Upper lobe of left lung (tissue), 6 donors: Measurements from ENCODE around the gene ZNF134. TPM values are rescaled to one million over a fixed set of nuclear protein-coding genes. Genes with fewer than 3 reads are reported as not detected.

Experiments used
- ATAC-seq, 2 donors: fragments of 200-7000 bp; cut with Tn5 transposase; one replicate each; pipeline ENCODE4 v1.9.1; 2022; ENCODE audit warnings: mild to moderate bottlenecking in 2 of 2, moderate library complexity in 2 of 2; ENCODE audit not compliant: low FRiP score in 2 of 2
- DNase-seq, 2 donors: peaks; one replicate each; pipeline ENCODE4 v3.0.0-alpha.2; 2019 to 2020
- H3K27ac ChIP-seq, 4 donors: fragments of 200-600 bp; sonication (generic); one replicate each; pipeline ENCODE4 v1.5.1; 2016 to 2019
- H3K27me3 ChIP-seq, 4 donors: fragments of 200-600 bp; sonication (generic); one replicate each; pipeline ENCODE4 v1.5.1; 2017 to 2019
- H3K36me3 ChIP-seq, 4 donors: fragments of 200-600 bp; sonication (generic); one replicate each; pipeline ENCODE4 v1.5.1; 2016 to 2019
- H3K4me1 ChIP-seq, 4 donors: fragments of 200-600 bp; sonication (generic); one replicate each; pipeline ENCODE4 v1.5.1; 2018 to 2019
- H3K4me3 ChIP-seq, 4 donors: fragments of 200-600 bp; sonication (generic); one replicate each; pipeline ENCODE4 v1.5.1; 2017 to 2019; ENCODE audit warnings: mild to moderate bottlenecking in 2 of 4, moderate library complexity in 1 of 4
- H3K9me3 ChIP-seq, 4 donors: fragments of 200-600 bp; sonication (generic); one replicate each; pipeline ENCODE4 v1.5.1; 2018 to 2019
- CTCF ChIP-seq, 6 experiments: fragments of 450-650 bp in 4 of 6; fragments of 200-600 bp in 2 of 6; sonication (generic) in 2 of 6; IDR thresholded peaks; one replicate each; pipeline ENCODE4 v1.5.1; 2016 to 2019; ENCODE audit warnings: antibody characterized with exemption in 6 of 6
- EP300 ChIP-seq, 4 donors: sonication (generic); formaldehyde crosslinking; IDR thresholded peaks; one replicate each; pipeline ENCODE4 v1.5.1; 2017; ENCODE audit warnings: antibody characterized with exemption in 4 of 4, control low read depth in 2 of 4
- POLR2A ChIP-seq, 4 donors: fragments of 450-650 bp; IDR thresholded peaks; one replicate each; pipeline ENCODE4 v1.5.1; 2016 to 2017; ENCODE audit warnings: antibody characterized with exemption in 4 of 4, mild to moderate bottlenecking in 2 of 4
- POLR2AphosphoS5 ChIP-seq, 2 donors: sonication (generic); formaldehyde crosslinking; IDR thresholded peaks; one replicate each; pipeline ENCODE4 v1.5.1; 2017; ENCODE audit warnings: antibody characterized with exemption in 2 of 2
- WGBS, 2 donors: methylation state at CpG; one replicate each; pipeline ENCODE4 v1.1.5; 2017 to 2018; 5-methylcytosine and 5-hydroxymethylcytosine counted together
- total RNA-seq, 6 donors: library from RNA; depleted of rRNA in 4 of 6; stranded (reverse); fragments of >200 nt in 4 of 6; gene quantifications; one replicate each; pipeline versions ENCODE4 v1.1.0 to v1.2.1, GENCODE V29; 2016 to 2021
- donor health status: DM: no; HTN: no; CAD: no; lungs with moderate emphysema.
- donor health status: DM: no; HTN: yes; CAD: no; lungs with severe emphysema.

Gene ZNF134
- total RNA-seq, 6 donors from 2014 or later = 11.5 to 18.5 (median 16.1) TPM

- H3K4me1 ChIP-seq = no peaks in the 10 kb centered on the region
- H3K27ac ChIP-seq = no peak overlapping the region
- DNase-seq (no peak), ATAC-seq (no peak)
- H3K27me3 ChIP-seq = no peaks in the 10 kb centered on the region
- H3K36me3 ChIP-seq = no peaks in the 10 kb centered on the region
- WGBS, 2 donors = 94 to 96% methylated on average over 1 of the region's 1 CpG
- peaks cover 0 to 5% (median 3%) of the 10 kb centered on the region in 4 donors for H3K9me3 ChIP-seq
- no peak for TF ChIP-seq EP300 (IDR thresholded peaks at IDR 0.05)
- TF ChIP-seq CTCF (IDR thresholded peaks at IDR 0.05) = no peak
- no peak for TF ChIP-seq POLR2AphosphoS5 (IDR thresholded peaks at IDR 0.05)
- TF ChIP-seq POLR2A (IDR thresholded peaks at IDR 0.05) = no peak
- no peak overlapping the region for H3K4me3 ChIP-seq
Observed at GRCh38 chr19:57655443-57655842, 41.4 kb downstream of the ZNF134 start.

- Histone ChIP-seq H3K4me1 (no peaks in the 10 kb centered on the region), H3K27me3 (no peaks in the 10 kb centered on the region), H3K27ac (no peak overlapping the region), H3K4me3 (no peak overlapping the region), H3K36me3 (no peaks in the 10 kb centered on the region), H3K9me3 (peaks cover 0 to 5% (median 3%) of the 10 kb centered on the region in 4 donors)
- ATAC-seq = no peak
- 73 to 75% methylated on average over 1 of the region's 1 CpG for WGBS, 2 donors
- DNase-seq = no peak
- no peak for TF ChIP-seq EP300 (IDR thresholded peaks at IDR 0.05)
- TF ChIP-seq POLR2A (IDR thresholded peaks at IDR 0.05) = no peak
- TF ChIP-seq POLR2AphosphoS5 (IDR thresholded peaks at IDR 0.05) = no peak
- TF ChIP-seq CTCF (IDR thresholded peaks at IDR 0.05) = no peak
Observed at GRCh38 chr19:57656346-57656745, 42.3 kb downstream of the ZNF134 start.

- 4 to 9% methylated on average over 37 to 39 of the region's 64 CpGs for WGBS, 2 donors
- TF ChIP-seq EP300 (IDR thresholded peaks at IDR 0.05) (no peak), CTCF (IDR thresholded peaks at IDR 0.05) (no peak), POLR2A (IDR thresholded peaks at IDR 0.05) (no peak), POLR2AphosphoS5 (IDR thresholded peaks at IDR 0.05) (no peak)
- peak; percentile 49 to 91 for ATAC-seq
Observed at GRCh38 chr19:57664269-57665127, 50.5 kb downstream of the ZNF134 start.

GRCh38 chr19:57665261-57665806 is 51.3 kb downstream of the ZNF134 start:
- H3K27ac ChIP-seq = no peak overlapping the region
- H3K36me3 ChIP-seq = no peaks in the 10 kb centered on the region
- ATAC-seq = no peak
- no peak for DNase-seq
- peaks cover 5 to 12% (median 10%) of the 10 kb centered on the region in 4 donors for H3K4me1 ChIP-seq
- H3K9me3 ChIP-seq = no peaks in the 10 kb centered on the region
- H3K4me3 ChIP-seq = no peak overlapping the region
- WGBS, 2 donors = 84 to 87% methylated on average over 9 of the region's 9 CpGs
- H3K27me3 ChIP-seq = no peaks in the 10 kb centered on the region
- TF ChIP-seq POLR2AphosphoS5 (IDR thresholded peaks at IDR 0.05) = no peak
- no peak for TF ChIP-seq EP300 (IDR thresholded peaks at IDR 0.05)
- TF ChIP-seq POLR2A (IDR thresholded peaks at IDR 0.05) = no peak

More at GRCh38 chr19:57664269-57665127, 50.5 kb downstream of the ZNF134 start:
- H3K27me3 ChIP-seq = no peaks in the 10 kb centered on the region
- peak overlapping the region in 3 of 4 donors; percentile 39 to 69 (median 60) for H3K27ac ChIP-seq
- peak; percentile 31 to 87 for DNase-seq
- H3K4me3 ChIP-seq = peak overlapping the region; percentile 0 to 60 (median 50)
- H3K36me3 ChIP-seq = no peaks in the 10 kb centered on the region
- H3K4me1 ChIP-seq = peaks cover 5 to 12% (median 10%) of the 10 kb centered on the region in 4 donors
- H3K9me3 ChIP-seq = no peaks in the 10 kb centered on the region

- H3K36me3 ChIP-seq = no peaks in the 10 kb centered on the region
- H3K27me3 ChIP-seq = no peaks in the 10 kb centered on the region
- no peak overlapping the region for H3K27ac ChIP-seq
- ATAC-seq (no peak), DNase-seq (no peak)
- no peaks in the 10 kb centered on the region for H3K9me3 ChIP-seq
- H3K4me3 ChIP-seq = no peak overlapping the region
- TF ChIP-seq POLR2AphosphoS5 (IDR thresholded peaks at IDR 0.05) = no peak
- no peak for TF ChIP-seq CTCF (IDR thresholded peaks at IDR 0.05)
- no peak for TF ChIP-seq POLR2A (IDR thresholded peaks at IDR 0.05)
- no peak for TF ChIP-seq EP300 (IDR thresholded peaks at IDR 0.05)
- 87 to 94% methylated on average over 1 of the region's 1 CpG for WGBS, 2 donors
- peaks cover 5 to 12% (median 10%) of the 10 kb centered on the region in 4 donors for H3K4me1 ChIP-seq
Observed at GRCh38 chr19:57667228-57667627, 53.2 kb downstream of the ZNF134 start.
